NCI-H1048 (cell line): Measurements from ENCODE around the gene GGA1.
A peak's percentile ranks its signal among the peaks of the same experiment; 100 is the strongest.
"Not testable (repeated sequence)": the region's sequence is repeated elsewhere in the genome, so short reads cannot be mapped to it uniquely, and the experiment has no call there.

ENCODE experiments used
- DNase-seq: peaks from one replicate; lab custom pipeline; 2025; lab: John Stamatoyannopoulos, UW

The GGA1 gene

GRCh38 chr22:37570661-37570976, 38.0 kb upstream of the GGA1 start:
- no peak for DNase-seq

GRCh38 chr22:37571258-37571991, 37.2 kb upstream of the GGA1 start:
- DNase-seq: no peak

GRCh38 chr22:37571992-37572373, 36.7 kb upstream of the GGA1 start:
- DNase-seq: no peak

GRCh38 chr22:37575490-37576003, 33.1 kb upstream of the GGA1 start:
- no peak for DNase-seq

GRCh38 chr22:37578002-37578401, 30.6 kb upstream of the GGA1 start:
- no peak for DNase-seq

GRCh38 chr22:37581504-37581903, 27.1 kb upstream of the GGA1 start:
- no peak for DNase-seq

- no peak for DNase-seq
These were observed 26.1 kb upstream of the GGA1 start for GRCh38 chr22:37582526-37582925.

GRCh38 chr22:37588546-37589215, 20.0 kb upstream of the GGA1 start:
- no peak for DNase-seq

- no peak for DNase-seq
These were observed 19.0 kb upstream of the GGA1 start for GRCh38 chr22:37589636-37590035.

- not testable (repeated sequence) for DNase-seq
These were observed 17.6 kb upstream of the GGA1 start for GRCh38 chr22:37591081-37591480.

- DNase-seq: no peak
These were observed 16.7 kb upstream of the GGA1 start for GRCh38 chr22:37591823-37592404.

GRCh38 chr22:37594237-37594636, 14.4 kb upstream of the GGA1 start:
- no peak for DNase-seq

GRCh38 chr22:37599153-37599552, 9.5 kb upstream of the GGA1 start:
- no peak for DNase-seq

GRCh38 chr22:37601203-37601539, 7.5 kb upstream of the GGA1 start:
- peak; percentile 60 for DNase-seq

- peak; percentile 95 for DNase-seq
These were observed 6.8 kb upstream of the GGA1 start for GRCh38 chr22:37601540-37602442.

GRCh38 chr22:37602546-37603277, 5.9 kb upstream of the GGA1 start:
- DNase-seq: not testable (repeated sequence)

GRCh38 chr22:37604074-37604473, 4.6 kb upstream of the GGA1 start:
- DNase-seq: no peak

GRCh38 chr22:37604875-37605274, 3.8 kb upstream of the GGA1 start:
- DNase-seq: no peak

- peak; percentile 77 for DNase-seq
These were observed 1.4 kb upstream of the GGA1 start for GRCh38 chr22:37607010-37607934.

GRCh38 chr22:37607935-37608476, 628 bp upstream of the GGA1 start:
- no peak for DNase-seq
